GM12873 (cell line): Measurements from ENCODE around the gene SPOCK1.

Experiments
- CTCF ChIP-seq: IDR thresholded peaks from 2 replicates; pipeline ENCODE4 v1.5.1; 2012; ENCODE audit warnings: low read depth, mild to moderate bottlenecking, moderate library complexity, low read length, control low read depth; ENCODE audit not compliant: insufficient read depth; ENCODE audit errors: missing control alignments

Gene SPOCK1

GRCh38 chr5:137164961-137165360, 334.2 kb downstream of the SPOCK1 start:
- no peak for TF ChIP-seq CTCF

GRCh38 chr5:137164536-137164935, 334.6 kb downstream of the SPOCK1 start:
- TF ChIP-seq CTCF = no peak

DNA sequence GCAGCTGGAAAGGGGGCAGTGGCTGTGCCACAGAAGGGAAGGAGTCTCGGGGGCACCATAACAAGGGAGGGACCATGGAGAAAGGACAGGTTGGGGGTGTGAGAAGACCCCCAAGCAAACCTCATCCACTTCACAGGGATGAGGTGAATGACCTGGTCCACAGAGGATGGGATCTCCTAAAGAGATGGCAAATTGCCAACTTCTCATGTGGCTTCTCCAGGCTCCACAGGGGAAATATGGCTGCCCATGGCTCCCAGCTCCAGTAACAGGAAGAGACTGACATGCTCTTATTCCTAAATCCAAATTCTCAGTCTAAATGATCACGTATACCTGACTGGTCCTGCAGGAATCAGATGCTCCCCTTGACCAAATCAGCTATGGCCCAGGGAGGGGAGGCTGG, 340.4 kb downstream of the SPOCK1 start:
- TF ChIP-seq CTCF = no peak

- no peak for TF ChIP-seq CTCF
Observed at GRCh38 chr5:137156180-137156579, 342.9 kb downstream of the SPOCK1 start.

DNA sequence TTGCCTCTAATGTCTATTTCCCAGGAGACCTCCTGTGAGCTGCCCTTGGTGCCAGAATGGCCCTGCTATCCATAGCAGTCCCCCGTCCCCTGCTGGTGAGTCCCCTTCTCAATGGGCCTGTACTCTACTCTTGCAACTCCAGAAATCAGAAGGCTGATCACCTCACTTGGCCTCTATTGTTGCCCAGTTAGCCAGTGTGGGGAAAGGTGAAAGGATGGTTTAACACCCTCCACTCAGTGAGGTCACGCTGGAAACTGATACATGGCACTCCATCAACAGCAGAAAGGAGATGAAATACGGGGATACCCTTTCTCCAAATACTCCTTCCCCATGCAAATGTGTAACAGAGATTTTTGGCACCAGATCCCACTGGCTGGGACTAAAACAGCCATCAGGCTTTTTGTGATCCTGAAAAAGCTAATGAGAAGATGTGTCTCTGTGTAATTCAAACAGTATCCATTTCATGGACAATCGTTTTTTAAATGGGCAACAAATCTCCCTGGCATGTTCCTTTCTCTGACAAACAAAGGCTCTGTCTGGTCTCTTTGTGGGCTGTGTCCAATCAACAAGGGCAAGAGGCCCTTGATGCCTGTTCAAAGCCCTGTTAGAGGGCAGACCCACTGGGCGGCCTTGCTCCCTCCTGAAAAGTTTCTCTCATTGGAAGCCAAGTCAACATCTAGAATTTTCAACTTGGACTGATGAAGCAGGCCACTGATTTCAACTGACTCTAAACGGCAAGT, 343.7 kb downstream of the SPOCK1 start:
- no peak for TF ChIP-seq CTCF

GRCh38 chr5:137152616-137153015, 346.5 kb downstream of the SPOCK1 start:
- no peak for TF ChIP-seq CTCF

DNA sequence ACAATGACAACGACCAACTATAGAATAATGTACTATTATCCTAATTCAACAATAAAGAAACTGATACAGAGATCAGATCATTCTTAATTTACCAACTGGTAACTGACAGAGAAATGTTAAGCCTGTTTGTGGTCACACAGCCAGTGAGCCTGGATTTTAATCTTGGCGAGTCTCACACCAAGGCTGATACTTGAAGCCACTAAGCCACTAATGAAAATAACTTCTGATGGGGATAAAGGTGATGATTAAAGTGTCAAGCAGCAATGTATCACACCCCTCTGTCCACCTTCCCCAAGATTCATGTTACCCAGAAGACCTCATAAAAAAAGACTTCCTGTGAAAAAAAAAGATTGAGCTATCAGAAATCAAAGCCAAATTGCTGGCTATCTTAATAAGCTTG, 350.5 kb downstream of the SPOCK1 start:
- no peak for TF ChIP-seq CTCF
